Left kidney (tissue), 2 donors: ENCODE results near the gene TXNDC11. TPM values are rescaled to one million over a fixed set of nuclear protein-coding genes. Genes with fewer than 3 reads are reported as not detected.

Experiments used
- DNase-seq: peaks from one replicate; pipeline ENCODE4 v3.0.0-alpha.2; 2013
- polyA plus RNA-seq: library from polyadenylated mRNA; unstranded; fragments of 120-200 nt; gene quantifications from one replicate; pipeline ENCODE4 v1.2.1, GENCODE V29; 2013; ENCODE audit not compliant: insufficient read length

TXNDC11 gene
- polyA plus RNA-seq, 1 donor, result 38.3 TPM

DNA sequence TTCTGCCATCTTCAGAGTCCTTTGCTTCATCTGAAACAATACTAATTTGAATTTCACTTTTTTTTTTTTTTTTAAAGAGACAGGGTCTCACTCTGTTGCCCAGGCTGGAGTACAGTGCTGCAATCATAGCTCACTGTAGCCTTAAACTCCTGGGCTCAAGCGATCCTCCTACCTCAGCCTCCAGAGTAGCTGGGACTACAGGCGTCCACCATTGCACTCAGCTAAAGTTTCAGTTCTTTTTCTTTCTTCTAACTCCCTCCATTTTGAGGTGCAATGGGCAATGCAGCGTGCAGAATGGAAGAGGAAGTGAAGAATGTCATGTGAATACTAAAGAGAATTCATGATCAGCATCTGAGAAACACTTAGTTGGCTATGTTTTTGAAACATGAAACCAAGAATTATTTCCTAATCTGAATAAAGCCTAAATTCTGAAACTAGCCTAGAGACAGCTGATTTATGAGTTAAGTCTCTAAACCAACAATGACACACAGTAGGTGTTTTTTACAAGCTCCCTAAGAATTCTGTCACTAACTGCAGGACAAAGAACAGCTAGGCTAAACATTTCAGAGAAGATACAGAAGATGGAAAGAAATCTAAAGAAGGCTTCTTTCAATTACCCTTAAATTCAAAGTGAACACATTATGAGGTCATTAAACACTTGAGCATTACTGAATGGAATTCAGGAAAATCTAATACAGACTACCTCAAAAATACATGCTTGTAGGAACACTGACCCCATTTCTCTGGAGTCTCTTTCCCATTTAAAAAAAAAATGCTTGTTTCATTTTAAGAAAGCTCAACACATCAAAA, 53.4 kb downstream of the TXNDC11 start:
- no peak for DNase-seq

GRCh38 chr16:11688520-11688886, 54.2 kb downstream of the TXNDC11 start:
- DNase-seq, result no peak

- DNase-seq, result no peak
Measured at GRCh38 chr16:11687601-11688519, 54.8 kb downstream of the TXNDC11 start.

- DNase-seq, result no peak
Measured at GRCh38 chr16:11686713-11687380, 55.8 kb downstream of the TXNDC11 start.

- no peak for DNase-seq
Measured at GRCh38 chr16:11685844-11686618, 56.6 kb downstream of the TXNDC11 start.

DNA sequence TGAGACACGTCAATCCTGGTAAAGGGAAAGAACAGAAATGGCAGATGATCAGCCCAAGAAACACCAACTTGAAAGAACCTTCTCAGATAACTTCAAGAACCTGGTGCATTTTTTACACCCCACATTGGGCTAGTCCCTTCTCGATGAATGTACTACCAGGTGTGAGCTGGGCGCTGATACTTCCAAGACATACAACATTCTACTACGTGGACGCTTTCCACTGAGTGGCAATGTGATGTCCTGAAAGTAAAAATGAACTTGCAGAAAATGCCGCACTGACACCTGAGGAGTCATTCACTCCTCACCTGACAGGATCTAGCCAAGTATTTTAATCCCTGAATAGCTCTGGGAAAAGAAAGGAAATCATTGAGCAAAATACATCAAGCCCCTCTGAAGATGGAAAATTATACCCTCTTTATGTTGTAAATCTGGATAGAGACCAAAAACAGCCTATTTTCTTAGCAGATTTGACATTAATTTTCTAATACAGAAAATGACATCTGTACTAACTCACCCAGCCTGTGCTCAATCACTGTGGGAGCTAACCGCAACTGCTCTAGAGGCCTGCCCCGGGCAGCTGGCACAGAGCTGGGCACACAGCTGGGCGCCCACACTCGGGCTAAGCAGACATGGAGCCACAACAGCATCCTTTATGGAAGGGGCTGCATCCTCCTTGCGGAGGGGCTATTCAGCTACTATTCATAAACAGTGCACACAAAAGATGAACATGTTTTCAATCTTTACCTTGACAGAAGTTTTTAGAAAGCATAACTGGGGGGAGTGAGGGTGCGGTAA, 58.2 kb downstream of the TXNDC11 start:
- no peak for DNase-seq

GRCh38 chr16:11683145-11683544, 59.5 kb downstream of the TXNDC11 start:
- DNase-seq, result no peak

GRCh38 chr16:11682655-11683096, 60.0 kb downstream of the TXNDC11 start:
- no peak for DNase-seq

DNA sequence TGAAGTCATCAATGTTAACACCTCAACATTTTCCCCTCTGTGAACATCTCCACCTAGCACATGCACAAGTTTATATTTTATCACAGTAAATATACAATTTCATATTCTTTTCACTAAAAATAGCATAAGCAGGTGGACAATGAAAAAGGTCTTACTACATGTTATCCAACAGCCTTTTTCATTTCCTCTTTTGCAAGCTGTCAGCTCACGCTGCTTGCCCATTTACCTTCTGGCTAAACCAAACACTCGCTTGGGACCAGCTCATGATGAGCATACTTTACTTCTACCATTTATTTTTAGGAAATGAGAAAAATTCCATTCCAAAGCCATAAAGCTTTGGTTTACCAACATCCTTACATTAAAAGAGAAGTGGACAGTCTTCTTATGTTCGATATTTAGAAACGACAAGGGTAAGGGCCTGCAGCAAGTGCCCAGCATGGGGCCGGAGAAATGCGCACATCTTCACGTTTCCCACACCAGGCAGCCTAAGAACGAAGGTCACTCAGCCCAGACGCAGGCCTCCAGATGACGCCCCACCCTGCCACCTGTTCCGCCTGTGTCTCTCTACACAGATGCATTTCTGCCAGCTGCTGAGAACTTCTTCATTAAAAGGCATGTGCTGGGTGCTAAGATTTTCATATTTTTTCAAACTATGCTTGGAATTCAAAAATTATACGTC, 60.5 kb downstream of the TXNDC11 start:
- no peak for DNase-seq

GRCh38 chr16:11681556-11681955, 61.1 kb downstream of the TXNDC11 start:
- DNase-seq, result no peak

GRCh38 chr16:11679941-11680911, 62.4 kb downstream of the TXNDC11 start:
- DNase-seq, result no peak

DNA sequence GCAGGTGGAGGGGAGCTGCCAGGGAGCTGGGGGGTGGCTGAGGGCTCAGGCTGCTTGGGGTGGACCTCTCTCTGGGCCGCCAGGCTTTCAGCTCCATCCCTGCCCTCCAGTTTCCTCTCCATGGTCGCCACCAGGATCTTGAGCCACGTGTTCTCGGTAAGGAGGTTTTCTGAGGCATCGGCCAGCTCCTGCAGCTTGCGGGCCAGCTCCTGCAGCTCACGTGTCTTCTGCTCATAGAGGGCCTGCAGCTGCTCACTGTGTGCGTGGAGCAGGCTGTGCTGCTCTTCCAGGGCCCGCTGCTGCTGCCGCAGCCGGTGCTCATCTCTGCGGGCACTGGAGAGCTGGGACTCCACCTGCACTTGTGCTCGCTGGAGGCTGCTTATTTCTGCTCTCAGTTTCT, 63.4 kb downstream of the TXNDC11 start:
- DNase-seq, result no peak

DNA sequence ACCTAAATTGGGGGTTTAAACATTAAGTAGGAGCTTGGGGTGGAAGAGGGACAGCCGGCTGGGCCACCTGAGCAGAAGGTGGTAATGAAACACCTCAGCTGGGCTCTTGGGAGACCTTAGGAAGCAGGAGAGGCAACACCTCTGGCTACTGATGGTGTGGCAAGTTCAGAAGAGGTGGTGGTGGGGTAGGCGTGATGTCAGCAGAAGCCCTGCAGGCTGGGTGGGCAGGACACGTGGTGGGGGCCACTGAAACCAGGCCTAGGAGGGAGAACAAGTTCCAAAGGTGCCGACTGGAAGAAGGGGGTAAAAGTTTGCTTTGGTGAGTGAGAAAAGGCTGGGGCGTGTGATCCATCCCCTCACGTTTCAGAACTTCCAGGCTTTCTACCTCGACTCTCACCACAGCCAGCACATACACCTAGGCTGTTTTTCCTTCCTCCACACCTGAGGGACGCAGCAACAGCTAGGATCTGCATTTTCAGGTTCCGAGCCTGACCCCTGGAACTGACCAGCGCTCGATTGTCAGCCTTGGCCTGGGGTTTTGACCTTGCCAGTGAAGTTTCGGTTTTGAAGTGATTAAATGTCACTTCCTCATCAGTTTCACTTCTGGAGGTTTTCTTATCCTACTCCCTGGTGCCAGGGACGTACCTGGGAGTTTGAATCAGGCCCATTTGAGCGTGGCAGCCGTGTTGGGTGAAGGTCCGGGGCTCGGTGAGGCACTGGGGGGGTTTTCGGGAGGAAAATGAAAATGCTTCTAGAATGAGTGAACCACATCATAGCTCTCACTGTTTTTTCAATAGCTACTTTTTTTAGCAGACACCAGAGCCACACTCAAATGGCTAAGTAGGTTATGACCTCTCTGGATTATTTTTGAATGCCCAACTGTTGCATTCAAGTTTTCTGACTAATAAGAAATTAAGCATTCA, 64.4 kb downstream of the TXNDC11 start:
- no peak for DNase-seq

DNA sequence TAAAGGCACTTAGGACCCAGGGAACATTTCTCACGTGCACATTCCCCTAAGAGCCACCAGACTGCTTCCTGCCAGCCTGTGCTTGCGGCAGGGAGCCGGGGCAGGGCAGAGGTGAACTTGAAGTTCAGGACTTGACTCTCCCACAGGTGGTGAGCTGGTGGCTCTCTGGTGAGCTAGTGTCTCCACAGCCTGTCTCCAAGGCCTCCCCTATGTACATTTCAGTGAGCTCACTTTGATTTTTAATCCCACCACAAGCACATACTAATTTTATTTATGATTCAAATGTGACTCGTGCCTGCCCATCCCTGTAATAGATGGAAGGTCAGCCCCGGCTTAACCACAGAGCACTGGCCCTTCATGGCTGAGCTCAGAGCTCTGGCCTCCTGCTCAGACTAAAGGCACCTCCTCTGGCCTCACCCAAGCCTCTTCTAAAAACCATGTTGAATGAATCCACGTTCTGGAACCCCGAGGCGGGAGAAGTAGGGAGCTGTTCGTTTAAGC, 65.2 kb downstream of the TXNDC11 start:
- DNase-seq, result no peak

- DNase-seq, result no peak
Measured at GRCh38 chr16:11676799-11677198, 65.9 kb downstream of the TXNDC11 start.

GRCh38 chr16:11675561-11676511, 66.8 kb downstream of the TXNDC11 start:
- no peak for DNase-seq
